ENCODE measurements around the gene DMTF1. TPM values are rescaled to one million over a fixed set of nuclear protein-coding genes. Genes with fewer than 3 reads are reported as not detected.

The DMTF1 gene
- total and polyA plus RNA-seq, 10 of the 15 experiments (the other 5 are each of a cell fraction or from before 2014, with no cell fraction given) = 24.3 to 191 (median 72.0) TPM

DNA sequence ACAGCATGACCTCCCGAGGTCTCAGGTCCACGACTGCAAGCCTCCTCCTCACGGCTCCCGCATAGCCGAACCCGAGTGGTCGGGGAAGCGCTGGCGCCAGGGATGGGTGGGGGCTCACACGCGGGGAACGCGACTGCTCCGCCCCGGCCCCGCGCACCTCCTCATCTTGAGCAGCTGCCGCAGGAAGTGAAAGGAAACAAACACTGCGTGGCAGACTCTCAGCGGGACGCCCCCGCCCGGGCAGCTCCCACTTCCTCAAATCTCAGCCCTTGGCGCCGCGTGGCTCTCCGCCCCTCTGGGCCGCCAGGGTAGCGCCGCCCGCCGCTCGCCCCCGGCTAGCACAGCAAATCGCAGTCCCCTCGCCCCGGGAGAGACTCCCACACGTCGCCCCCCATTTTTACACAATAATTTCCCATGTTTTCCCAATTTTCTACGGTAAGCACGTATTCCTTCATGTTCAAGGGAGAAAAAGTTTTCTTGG is 67.3 kb downstream of the DMTF1 start, which contains the start of gene TMEM243 (continued):
- TF ChIP-seq, protein P1, sequence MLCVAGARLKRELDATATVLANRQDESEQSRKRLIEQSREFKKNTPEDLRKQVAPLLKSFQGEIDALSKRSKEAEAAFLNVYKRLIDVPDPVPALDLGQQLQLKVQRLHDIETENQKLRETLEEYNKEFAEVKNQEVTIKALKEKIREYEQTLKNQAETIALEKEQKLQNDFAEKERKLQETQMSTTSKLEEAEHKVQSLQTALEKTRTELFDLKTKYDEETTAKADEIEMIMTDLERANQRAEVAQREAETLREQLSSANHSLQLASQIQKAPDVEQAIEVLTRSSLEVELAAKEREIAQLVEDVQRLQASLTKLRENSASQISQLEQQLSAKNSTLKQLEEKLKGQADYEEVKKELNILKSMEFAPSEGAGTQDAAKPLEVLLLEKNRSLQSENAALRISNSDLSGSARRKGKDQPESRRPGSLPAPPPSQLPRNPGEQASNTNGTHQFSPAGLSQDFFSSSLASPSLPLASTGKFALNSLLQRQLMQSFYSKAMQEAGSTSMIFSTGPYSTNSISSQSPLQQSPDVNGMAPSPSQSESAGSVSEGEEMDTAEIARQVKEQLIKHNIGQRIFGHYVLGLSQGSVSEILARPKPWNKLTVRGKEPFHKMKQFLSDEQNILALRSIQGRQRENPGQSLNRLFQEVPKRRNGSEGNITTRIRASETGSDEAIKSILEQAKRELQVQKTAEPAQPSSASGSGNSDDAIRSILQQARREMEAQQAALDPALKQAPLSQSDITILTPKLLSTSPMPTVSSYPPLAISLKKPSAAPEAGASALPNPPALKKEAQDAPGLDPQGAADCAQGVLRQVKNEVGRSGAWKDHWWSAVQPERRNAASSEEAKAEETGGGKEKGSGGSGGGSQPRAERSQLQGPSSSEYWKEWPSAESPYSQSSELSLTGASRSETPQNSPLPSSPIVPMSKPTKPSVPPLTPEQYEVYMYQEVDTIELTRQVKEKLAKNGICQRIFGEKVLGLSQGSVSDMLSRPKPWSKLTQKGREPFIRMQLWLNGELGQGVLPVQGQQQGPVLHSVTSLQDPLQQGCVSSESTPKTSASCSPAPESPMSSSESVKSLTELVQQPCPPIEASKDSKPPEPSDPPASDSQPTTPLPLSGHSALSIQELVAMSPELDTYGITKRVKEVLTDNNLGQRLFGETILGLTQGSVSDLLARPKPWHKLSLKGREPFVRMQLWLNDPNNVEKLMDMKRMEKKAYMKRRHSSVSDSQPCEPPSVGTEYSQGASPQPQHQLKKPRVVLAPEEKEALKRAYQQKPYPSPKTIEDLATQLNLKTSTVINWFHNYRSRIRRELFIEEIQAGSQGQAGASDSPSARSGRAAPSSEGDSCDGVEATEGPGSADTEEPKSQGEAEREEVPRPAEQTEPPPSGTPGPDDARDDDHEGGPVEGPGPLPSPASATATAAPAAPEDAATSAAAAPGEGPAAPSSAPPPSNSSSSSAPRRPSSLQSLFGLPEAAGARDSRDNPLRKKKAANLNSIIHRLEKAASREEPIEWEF (IDR thresholded peaks at IDR 0.05; ENCODE audit: insufficient replicate concordance, low read depth, low read length) = no peak
- TF ChIP-seq SMAD1 (IDR thresholded peaks at IDR 0.05; ENCODE audit: low read depth, partially characterized antibody) (no peak), SIN3A (IDR thresholded peaks at IDR 0.05; ENCODE audit: low read depth, low read length) (no peak), JUND (IDR thresholded peaks at IDR 0.05; ENCODE audit: low read depth, low read length) (0 out of 2 replicates have a peak, but pooled peaks have one; percentile 16), SMAD5 (IDR thresholded peaks at IDR 0.05; ENCODE audit: low read depth) (0 out of 2 replicates have a peak, but pooled peaks have one; percentile 51), GABPA (IDR thresholded peaks at IDR 0.05; ENCODE audit: low read depth) (no peak), POU2F2 (IDR thresholded peaks at IDR 0.05; ENCODE audit: borderline replicate concordance, low read depth, low read length) (peak; percentile 87), POLR2A (IDR thresholded peaks at IDR 0.05; ENCODE audit: low read depth, low read length) (peak; percentile 90), MTA2 (IDR thresholded peaks at IDR 0.05; ENCODE audit: low read depth) (peak; percentile 40; the same call in 1 of the 2 replicates)
- TF ChIP-seq, protein P2, sequence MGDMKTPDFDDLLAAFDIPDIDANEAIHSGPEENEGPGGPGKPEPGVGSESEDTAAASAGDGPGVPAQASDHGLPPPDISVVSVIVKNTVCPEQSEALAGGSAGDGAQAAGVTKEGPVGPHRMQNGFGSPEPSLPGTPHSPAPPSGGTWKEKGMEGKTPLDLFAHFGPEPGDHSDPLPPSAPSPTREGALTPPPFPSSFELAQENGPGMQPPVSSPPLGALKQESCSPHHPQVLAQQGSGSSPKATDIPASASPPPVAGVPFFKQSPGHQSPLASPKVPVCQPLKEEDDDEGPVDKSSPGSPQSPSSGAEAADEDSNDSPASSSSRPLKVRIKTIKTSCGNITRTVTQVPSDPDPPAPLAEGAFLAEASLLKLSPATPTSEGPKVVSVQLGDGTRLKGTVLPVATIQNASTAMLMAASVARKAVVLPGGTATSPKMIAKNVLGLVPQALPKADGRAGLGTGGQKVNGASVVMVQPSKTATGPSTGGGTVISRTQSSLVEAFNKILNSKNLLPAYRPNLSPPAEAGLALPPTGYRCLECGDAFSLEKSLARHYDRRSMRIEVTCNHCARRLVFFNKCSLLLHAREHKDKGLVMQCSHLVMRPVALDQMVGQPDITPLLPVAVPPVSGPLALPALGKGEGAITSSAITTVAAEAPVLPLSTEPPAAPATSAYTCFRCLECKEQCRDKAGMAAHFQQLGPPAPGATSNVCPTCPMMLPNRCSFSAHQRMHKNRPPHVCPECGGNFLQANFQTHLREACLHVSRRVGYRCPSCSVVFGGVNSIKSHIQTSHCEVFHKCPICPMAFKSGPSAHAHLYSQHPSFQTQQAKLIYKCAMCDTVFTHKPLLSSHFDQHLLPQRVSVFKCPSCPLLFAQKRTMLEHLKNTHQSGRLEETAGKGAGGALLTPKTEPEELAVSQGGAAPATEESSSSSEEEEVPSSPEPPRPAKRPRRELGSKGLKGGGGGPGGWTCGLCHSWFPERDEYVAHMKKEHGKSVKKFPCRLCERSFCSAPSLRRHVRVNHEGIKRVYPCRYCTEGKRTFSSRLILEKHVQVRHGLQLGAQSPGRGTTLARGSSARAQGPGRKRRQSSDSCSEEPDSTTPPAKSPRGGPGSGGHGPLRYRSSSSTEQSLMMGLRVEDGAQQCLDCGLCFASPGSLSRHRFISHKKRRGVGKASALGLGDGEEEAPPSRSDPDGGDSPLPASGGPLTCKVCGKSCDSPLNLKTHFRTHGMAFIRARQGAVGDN (IDR thresholded peaks at IDR 0.05) = no peak; the same call in 1 of the 2 replicates
- TF ChIP-seq, protein P3, sequence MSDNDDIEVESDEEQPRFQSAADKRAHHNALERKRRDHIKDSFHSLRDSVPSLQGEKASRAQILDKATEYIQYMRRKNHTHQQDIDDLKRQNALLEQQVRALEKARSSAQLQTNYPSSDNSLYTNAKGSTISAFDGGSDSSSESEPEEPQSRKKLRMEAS (IDR thresholded peaks at IDR 0.05; ENCODE audit: low read depth, low read length) = peak; percentile 66; the same call in 1 of the 2 replicates
- TF ChIP-seq, protein P4, sequence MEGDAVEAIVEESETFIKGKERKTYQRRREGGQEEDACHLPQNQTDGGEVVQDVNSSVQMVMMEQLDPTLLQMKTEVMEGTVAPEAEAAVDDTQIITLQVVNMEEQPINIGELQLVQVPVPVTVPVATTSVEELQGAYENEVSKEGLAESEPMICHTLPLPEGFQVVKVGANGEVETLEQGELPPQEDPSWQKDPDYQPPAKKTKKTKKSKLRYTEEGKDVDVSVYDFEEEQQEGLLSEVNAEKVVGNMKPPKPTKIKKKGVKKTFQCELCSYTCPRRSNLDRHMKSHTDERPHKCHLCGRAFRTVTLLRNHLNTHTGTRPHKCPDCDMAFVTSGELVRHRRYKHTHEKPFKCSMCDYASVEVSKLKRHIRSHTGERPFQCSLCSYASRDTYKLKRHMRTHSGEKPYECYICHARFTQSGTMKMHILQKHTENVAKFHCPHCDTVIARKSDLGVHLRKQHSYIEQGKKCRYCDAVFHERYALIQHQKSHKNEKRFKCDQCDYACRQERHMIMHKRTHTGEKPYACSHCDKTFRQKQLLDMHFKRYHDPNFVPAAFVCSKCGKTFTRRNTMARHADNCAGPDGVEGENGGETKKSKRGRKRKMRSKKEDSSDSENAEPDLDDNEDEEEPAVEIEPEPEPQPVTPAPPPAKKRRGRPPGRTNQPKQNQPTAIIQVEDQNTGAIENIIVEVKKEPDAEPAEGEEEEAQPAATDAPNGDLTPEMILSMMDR (IDR thresholded peaks at IDR 0.05 in 2 of 3, conservative IDR thresholded peaks at IDR 0.05 in 1 of 3; ENCODE audit: control insufficient read depth in 2 of 3, extremely low read depth in 1 of 3, insufficient read depth in 1 of 3, low read depth in 3 of 3, low read length in 3 of 3) = peak; percentile 28 to 42 (median 34); a peak in 5 of 6 replicates
- TF ChIP-seq, protein P5, sequence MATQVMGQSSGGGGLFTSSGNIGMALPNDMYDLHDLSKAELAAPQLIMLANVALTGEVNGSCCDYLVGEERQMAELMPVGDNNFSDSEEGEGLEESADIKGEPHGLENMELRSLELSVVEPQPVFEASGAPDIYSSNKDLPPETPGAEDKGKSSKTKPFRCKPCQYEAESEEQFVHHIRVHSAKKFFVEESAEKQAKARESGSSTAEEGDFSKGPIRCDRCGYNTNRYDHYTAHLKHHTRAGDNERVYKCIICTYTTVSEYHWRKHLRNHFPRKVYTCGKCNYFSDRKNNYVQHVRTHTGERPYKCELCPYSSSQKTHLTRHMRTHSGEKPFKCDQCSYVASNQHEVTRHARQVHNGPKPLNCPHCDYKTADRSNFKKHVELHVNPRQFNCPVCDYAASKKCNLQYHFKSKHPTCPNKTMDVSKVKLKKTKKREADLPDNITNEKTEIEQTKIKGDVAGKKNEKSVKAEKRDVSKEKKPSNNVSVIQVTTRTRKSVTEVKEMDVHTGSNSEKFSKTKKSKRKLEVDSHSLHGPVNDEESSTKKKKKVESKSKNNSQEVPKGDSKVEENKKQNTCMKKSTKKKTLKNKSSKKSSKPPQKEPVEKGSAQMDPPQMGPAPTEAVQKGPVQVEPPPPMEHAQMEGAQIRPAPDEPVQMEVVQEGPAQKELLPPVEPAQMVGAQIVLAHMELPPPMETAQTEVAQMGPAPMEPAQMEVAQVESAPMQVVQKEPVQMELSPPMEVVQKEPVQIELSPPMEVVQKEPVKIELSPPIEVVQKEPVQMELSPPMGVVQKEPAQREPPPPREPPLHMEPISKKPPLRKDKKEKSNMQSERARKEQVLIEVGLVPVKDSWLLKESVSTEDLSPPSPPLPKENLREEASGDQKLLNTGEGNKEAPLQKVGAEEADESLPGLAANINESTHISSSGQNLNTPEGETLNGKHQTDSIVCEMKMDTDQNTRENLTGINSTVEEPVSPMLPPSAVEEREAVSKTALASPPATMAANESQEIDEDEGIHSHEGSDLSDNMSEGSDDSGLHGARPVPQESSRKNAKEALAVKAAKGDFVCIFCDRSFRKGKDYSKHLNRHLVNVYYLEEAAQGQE (IDR thresholded peaks at IDR 0.05; ENCODE audit: low read depth, low read length) = peak; percentile 45; the same call in 1 of the 2 replicates

Data from GM12878 (cell line).